ENCODE data around the gene SMARCE1.

Gene SMARCE1

DNA sequence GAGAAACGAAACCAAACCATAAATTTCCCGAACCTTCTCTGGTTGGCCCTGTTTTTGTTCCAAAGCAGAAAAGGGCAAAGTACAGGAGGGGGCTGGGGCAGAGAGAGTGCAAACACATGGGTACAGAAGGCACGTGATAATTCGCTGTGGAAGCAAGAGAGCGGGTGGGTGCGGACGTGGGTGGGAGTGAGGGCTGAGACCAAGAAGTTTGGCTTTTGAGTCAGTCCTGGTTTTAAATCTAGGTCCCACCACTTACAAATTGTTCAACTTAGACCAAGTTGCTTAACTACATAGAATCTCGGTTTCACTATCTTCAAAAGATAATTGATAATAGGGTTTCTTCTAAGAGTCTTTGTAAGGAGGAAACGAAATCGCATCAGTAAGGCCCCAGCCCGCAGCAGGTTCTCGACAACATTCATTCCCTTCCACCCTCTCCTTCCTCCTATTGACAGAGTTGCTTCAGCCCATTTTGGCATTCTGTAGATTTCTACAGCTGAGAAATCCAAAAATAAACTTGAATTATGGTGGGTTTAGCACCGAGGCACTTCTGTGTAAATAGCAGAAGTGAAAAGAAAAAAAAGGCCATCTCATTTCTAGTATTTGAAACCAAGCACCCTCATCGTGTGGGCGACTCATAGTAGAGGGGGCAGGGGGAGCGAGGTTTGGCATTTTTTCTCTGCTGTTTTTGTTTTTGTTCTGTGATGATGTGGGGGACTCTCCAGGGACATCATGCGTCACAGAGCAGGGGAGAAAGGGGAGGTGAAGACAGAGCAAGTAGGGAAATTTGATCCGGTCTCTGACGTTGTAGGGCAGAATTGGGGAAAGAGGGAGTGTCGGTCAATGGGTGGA, 48.8 kb downstream of the SMARCE1 start:
- Histone ChIP-seq H3K36me3 (ENCODE audit: control insufficient read depth in 2 of 2, insufficient read depth in 1 of 2, low read length in 2 of 2) (no peaks in the 10 kb centered on the region), H3K4me1 (ENCODE audit: control insufficient read depth, insufficient read depth, low read length) (no peaks in the 10 kb centered on the region), H3K4me3 (ENCODE audit: low read depth, low read length) (no peak overlapping the region), H3K9me3 (ENCODE audit: control insufficient read depth, insufficient read depth, low read depth, low read length) (no peaks in the 10 kb centered on the region), H3K27ac (ENCODE audit: extremely low read depth, low read depth, low read length) (no peak overlapping the region)
- CTCF ChIA-PET = no interaction called here
- TF ChIP-seq, protein P1, sequence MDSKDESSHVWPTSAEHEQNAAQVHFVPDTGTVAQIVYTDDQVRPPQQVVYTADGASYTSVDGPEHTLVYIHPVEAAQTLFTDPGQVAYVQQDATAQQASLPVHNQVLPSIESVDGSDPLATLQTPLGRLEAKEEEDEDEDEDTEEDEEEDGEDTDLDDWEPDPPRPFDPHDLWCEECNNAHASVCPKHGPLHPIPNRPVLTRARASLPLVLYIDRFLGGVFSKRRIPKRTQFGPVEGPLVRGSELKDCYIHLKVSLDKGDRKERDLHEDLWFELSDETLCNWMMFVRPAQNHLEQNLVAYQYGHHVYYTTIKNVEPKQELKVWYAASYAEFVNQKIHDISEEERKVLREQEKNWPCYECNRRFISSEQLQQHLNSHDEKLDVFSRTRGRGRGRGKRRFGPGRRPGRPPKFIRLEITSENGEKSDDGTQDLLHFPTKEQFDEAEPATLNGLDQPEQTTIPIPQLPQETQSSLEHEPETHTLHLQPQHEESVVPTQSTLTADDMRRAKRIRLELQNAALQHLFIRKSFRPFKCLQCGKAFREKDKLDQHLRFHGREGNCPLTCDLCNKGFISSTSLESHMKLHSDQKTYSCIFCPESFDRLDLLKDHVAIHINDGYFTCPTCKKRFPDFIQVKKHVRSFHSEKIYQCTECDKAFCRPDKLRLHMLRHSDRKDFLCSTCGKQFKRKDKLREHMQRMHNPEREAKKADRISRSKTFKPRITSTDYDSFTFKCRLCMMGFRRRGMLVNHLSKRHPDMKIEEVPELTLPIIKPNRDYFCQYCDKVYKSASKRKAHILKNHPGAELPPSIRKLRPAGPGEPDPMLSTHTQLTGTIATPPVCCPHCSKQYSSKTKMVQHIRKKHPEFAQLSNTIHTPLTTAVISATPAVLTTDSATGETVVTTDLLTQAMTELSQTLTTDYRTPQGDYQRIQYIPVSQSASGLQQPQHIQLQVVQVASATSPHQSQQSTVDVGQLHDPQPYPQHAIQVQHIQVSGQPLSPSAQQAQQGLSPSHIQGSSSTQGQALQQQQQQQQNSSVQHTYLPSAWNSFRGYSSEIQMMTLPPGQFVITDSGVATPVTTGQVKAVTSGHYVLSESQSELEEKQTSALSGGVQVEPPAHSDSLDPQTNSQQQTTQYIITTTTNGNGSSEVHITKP (tag by site-specific recombination; IDR thresholded peaks at IDR 0.05) = no peak
- TF ChIP-seq GLIS2 (tag by site-specific recombination; IDR thresholded peaks at IDR 0.05) = no peak
- TF ChIP-seq ZNF341 (tag by site-specific recombination; IDR thresholded peaks at IDR 0.05; ENCODE audit: low read depth) = peak; percentile 53
- TF ChIP-seq, protein P2, sequence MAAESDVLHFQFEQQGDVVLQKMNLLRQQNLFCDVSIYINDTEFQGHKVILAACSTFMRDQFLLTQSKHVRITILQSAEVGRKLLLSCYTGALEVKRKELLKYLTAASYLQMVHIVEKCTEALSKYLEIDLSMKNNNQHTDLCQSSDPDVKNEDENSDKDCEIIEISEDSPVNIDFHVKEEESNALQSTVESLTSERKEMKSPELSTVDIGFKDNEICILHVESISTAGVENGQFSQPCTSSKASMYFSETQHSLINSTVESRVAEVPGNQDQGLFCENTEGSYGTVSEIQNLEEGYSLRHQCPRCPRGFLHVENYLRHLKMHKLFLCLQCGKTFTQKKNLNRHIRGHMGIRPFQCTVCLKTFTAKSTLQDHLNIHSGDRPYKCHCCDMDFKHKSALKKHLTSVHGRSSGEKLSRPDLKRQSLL (tag by site-specific recombination; IDR thresholded peaks at IDR 0.05) = no peak
- 0 out of 2 replicates have a peak, but pooled peaks have one; percentile 25 for TF ChIP-seq ZNF600 (tag by site-specific recombination; IDR thresholded peaks at IDR 0.05)
- POLR2A ChIA-PET = no interaction called here

DNA sequence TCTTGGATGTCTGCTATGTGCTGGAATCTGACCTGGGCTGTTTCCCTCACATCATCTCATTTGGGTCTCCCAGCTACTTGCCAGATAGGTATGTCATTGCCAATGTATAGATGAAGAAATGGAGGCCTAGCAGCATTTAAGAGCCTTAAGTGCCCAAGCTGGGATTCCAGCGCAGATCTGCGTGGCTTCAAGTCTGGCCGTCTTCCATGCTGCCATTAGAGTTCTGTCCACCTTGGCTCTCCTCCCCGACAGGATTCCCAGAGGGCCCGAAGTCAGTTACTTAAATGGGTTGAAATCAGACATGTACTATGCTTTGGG, 49.4 kb downstream of the SMARCE1 start:
- H3K4me3 ChIP-seq (ENCODE audit: low read depth, low read length) = no peak overlapping the region

DNA sequence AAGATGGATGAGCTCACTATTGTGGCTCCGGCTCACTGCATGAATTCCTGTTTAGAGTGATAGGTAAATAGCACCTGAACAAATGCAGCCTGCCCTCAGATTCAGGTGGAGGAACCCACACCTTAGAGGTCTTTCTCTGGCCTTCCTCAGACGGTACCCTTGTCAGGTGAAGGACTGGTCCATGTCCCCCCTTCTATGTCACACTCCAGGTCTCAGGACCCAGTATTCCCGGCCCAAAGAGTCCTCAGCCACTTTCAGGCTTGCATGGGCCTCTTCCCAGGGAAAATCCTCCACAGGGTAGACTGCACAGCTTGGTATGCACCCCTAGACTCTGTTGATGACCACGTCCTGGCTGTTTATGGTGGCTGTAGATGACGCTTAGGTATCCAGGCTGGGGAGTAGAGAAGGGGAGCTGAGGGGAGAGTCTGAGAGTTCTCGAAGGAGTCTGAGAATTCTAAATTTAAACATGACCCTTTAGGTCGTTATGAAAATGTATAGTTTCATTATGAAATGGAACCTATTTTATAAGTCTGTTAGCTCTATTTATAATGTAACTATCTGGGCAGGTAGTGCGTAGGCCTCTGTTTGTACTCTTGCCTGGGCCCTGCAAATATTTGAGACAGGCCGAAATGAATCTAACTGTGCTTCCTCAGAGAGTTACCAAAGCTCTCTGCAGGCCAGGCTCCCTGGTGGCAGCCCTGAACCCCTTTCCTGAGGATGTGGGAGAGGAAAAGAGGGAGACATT, 49.9 kb downstream of the SMARCE1 start:
- TF ChIP-seq ZNF423 (tag by site-specific recombination; IDR thresholded peaks at IDR 0.05) (no peak), ZNF585B (tag by site-specific recombination; IDR thresholded peaks at IDR 0.05) (no peak), GLI4 (tag by site-specific recombination; IDR thresholded peaks at IDR 0.05) (no peak), ZNF24 (tag by site-specific recombination; IDR thresholded peaks at IDR 0.05) (no peak), ZNF514 (tag by site-specific recombination; IDR thresholded peaks at IDR 0.05) (no peak)
- Histone ChIP-seq H3K4me3 (ENCODE audit: low read depth, low read length) (no peak overlapping the region), H3K27ac (ENCODE audit: extremely low read depth, low read depth, low read length) (no peak overlapping the region)

More for the DNA sequence above, 49.4 kb downstream of the SMARCE1 start:
- ChIA-PET POLR2A (no interaction called here), CTCF (interaction anchor here (0.6 to 0.9 kb wide), 2 partner anchors 17 to 164 kb away, joined by 3 read pairs; no protein-coding TSS in a partner anchor)
- TF ChIP-seq SALL2 (tag by site-specific recombination; IDR thresholded peaks at IDR 0.05; ENCODE audit: borderline replicate concordance) (no peak), IKZF3 (tag by site-specific recombination; IDR thresholded peaks at IDR 0.05) (no peak), ZNF416 (tag by site-specific recombination; IDR thresholded peaks at IDR 0.05) (no peak), ZNF629 (tag by site-specific recombination; IDR thresholded peaks at IDR 0.05) (no peak), ZNF433 (tag by site-specific recombination; IDR thresholded peaks at IDR 0.05; ENCODE audit: low read depth) (no peak), FEZF1 (tag by site-specific recombination; IDR thresholded peaks at IDR 0.05) (no peak), ZNF792 (tag by site-specific recombination; IDR thresholded peaks at IDR 0.05) (no peak), ZNF768 (tag by site-specific recombination; IDR thresholded peaks at IDR 0.05) (no peak)
- TF ChIP-seq, protein P3, sequence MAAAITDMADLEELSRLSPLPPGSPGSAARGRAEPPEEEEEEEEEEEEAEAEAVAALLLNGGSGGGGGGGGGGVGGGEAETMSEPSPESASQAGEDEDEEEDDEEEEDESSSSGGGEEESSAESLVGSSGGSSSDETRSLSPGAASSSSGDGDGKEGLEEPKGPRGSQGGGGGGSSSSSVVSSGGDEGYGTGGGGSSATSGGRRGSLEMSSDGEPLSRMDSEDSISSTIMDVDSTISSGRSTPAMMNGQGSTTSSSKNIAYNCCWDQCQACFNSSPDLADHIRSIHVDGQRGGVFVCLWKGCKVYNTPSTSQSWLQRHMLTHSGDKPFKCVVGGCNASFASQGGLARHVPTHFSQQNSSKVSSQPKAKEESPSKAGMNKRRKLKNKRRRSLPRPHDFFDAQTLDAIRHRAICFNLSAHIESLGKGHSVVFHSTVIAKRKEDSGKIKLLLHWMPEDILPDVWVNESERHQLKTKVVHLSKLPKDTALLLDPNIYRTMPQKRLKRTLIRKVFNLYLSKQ (tag by site-specific recombination; IDR thresholded peaks at IDR 0.05; ENCODE audit: borderline replicate concordance) = no peak
- no peaks in the 10 kb centered on the region for H3K9me3 ChIP-seq (ENCODE audit: control insufficient read depth, insufficient read depth, low read depth, low read length)
- H3K36me3 ChIP-seq (ENCODE audit: control insufficient read depth in 2 of 2, insufficient read depth in 1 of 2, low read length in 2 of 2) = no peaks in the 10 kb centered on the region
- H3K27ac ChIP-seq (ENCODE audit: extremely low read depth, low read depth, low read length) = no peak overlapping the region
- no peaks in the 10 kb centered on the region for H3K4me1 ChIP-seq (ENCODE audit: control insufficient read depth, insufficient read depth, low read length)

More for the DNA sequence above, 49.9 kb downstream of the SMARCE1 start:
- H3K36me3 ChIP-seq (ENCODE audit: control insufficient read depth in 2 of 2, insufficient read depth in 1 of 2, low read length in 2 of 2) = no peaks in the 10 kb centered on the region
- ChIA-PET CTCF (interaction anchor here (0.6 to 0.9 kb wide), 3 partner anchors 18 to 296 kb away, joined by 3 read pairs; no protein-coding TSS in a partner anchor), POLR2A (no interaction called here)
- H3K4me1 ChIP-seq (ENCODE audit: control insufficient read depth, insufficient read depth, low read length) = no peaks in the 10 kb centered on the region
- no peaks in the 10 kb centered on the region for H3K9me3 ChIP-seq (ENCODE audit: control insufficient read depth, insufficient read depth, low read depth, low read length)
